ENCODE data around the gene GSC2. TPM values are rescaled to one million over a fixed set of nuclear protein-coding genes. Genes with fewer than 3 reads are reported as not detected.

GSC2 gene
- total RNA-seq, 2 donors from 2014 or later, result not detected

GRCh38 chr22:19126309-19127273 lies 23.5 kb downstream of the GSC2 start:
- no peak for TF ChIP-seq CTCF (IDR thresholded peaks at IDR 0.05)
- H3K9me3 ChIP-seq, result no peaks in the 10 kb centered on the region
- DNase-seq (ENCODE audit: low spot score) (no peak), ATAC-seq (ENCODE audit: insufficient number of reproducible peaks, low FRiP score, low read depth) (no peak)
- no peak overlapping the region for H3K4me3 ChIP-seq
- no peaks in the 10 kb centered on the region for H3K36me3 ChIP-seq
- no peak overlapping the region for H3K27ac ChIP-seq
- peaks cover 0 to 8% of the 10 kb centered on the region in 2 donors for H3K4me1 ChIP-seq (ENCODE audit: control insufficient read depth in 1 of 2, low read depth in 2 of 2)
- H3K27me3 ChIP-seq (replicated peaks; ENCODE audit: insufficient read depth), result no peaks in the 10 kb centered on the region

- H3K27ac ChIP-seq, result no peak overlapping the region
- ATAC-seq (ENCODE audit: insufficient number of reproducible peaks, low FRiP score, low read depth), result no peak
- no peaks in the 10 kb centered on the region for H3K36me3 ChIP-seq
- no peaks in the 10 kb centered on the region for H3K27me3 ChIP-seq (replicated peaks; ENCODE audit: insufficient read depth)
- no peak for TF ChIP-seq CTCF (IDR thresholded peaks at IDR 0.05)
- H3K4me1 ChIP-seq (ENCODE audit: control insufficient read depth in 1 of 2, low read depth in 2 of 2), result peaks cover 6 to 16% of the 10 kb centered on the region in 2 donors
- no peak overlapping the region for H3K4me3 ChIP-seq
- no peaks in the 10 kb centered on the region for H3K9me3 ChIP-seq
- no peak for DNase-seq (ENCODE audit: low spot score)
Observed at GRCh38 chr22:19125474-19126308, 24.4 kb downstream of the GSC2 start.

DNA sequence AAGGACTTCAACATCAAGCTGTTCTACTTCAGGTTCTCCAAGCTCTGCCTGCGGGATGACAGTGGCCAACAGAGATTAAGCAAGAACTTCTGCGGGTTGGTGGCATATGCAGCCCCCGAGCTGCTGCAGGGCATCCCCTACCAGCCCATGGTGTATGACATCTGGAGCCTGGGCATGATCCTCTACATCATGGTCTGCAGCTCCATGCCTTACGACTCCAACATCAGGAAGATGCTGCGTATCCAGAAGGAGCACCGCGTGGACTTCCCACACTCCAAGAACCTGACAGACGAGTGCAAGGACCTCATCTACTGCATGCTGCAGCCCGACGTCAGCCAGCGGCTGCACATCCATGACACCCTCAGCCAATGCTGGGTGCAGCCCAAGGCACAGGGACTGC lies 25.1 kb downstream of the GSC2 start:
- Histone ChIP-seq H3K27ac (no peak overlapping the region), H3K4me3 (no peak overlapping the region), H3K4me1 (ENCODE audit: control insufficient read depth in 1 of 2, low read depth in 2 of 2) (peaks cover 13 to 23% of the 10 kb centered on the region in 2 donors), H3K27me3 (replicated peaks; ENCODE audit: insufficient read depth) (no peaks in the 10 kb centered on the region), H3K9me3 (no peaks in the 10 kb centered on the region), H3K36me3 (no peaks in the 10 kb centered on the region)
- ATAC-seq (ENCODE audit: insufficient number of reproducible peaks, low FRiP score, low read depth) (no peak), DNase-seq (ENCODE audit: low spot score) (no peak)
- no peak for TF ChIP-seq CTCF (IDR thresholded peaks at IDR 0.05)

DNA sequence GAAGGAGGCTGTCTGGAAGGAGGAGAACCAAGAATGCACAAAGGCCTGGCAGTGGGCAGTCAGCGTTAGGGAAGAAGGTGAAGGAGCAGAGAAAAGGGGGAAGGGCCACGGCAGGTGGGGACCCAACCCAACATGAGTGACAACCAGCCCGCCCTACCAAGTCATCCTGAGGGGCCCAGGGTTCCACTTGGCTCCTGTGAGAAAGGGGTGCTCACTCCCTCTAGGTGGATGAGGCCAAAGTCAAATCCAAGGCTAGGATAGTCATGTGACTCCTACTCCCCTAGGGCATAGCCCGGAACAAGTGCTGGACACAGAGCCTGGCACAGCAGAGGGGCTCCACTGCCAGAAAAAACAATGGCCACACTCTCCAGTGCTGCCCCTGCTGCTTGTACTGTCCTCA lies 25.7 kb downstream of the GSC2 start:
- ATAC-seq (ENCODE audit: insufficient number of reproducible peaks, low FRiP score, low read depth) (no peak), DNase-seq (ENCODE audit: low spot score) (no peak)
- no peak overlapping the region for H3K27ac ChIP-seq
- no peaks in the 10 kb centered on the region for H3K36me3 ChIP-seq
- no peaks in the 10 kb centered on the region for H3K9me3 ChIP-seq
- TF ChIP-seq CTCF (IDR thresholded peaks at IDR 0.05), result no peak
- no peaks in the 10 kb centered on the region for H3K27me3 ChIP-seq (replicated peaks; ENCODE audit: insufficient read depth)
- peaks cover 15 to 29% of the 10 kb centered on the region in 2 donors for H3K4me1 ChIP-seq (ENCODE audit: control insufficient read depth in 1 of 2, low read depth in 2 of 2)
- no peak overlapping the region for H3K4me3 ChIP-seq

GRCh38 chr22:19123936-19124335 lies 26.2 kb downstream of the GSC2 start:
- H3K27ac ChIP-seq, result no peak overlapping the region
- DNase-seq (ENCODE audit: low spot score), result no peak
- no peaks in the 10 kb centered on the region for H3K36me3 ChIP-seq
- no peak for ATAC-seq (ENCODE audit: insufficient number of reproducible peaks, low FRiP score, low read depth)
- peaks cover 16 to 33% of the 10 kb centered on the region in 2 donors for H3K4me1 ChIP-seq (ENCODE audit: control insufficient read depth in 1 of 2, low read depth in 2 of 2)
- TF ChIP-seq CTCF (IDR thresholded peaks at IDR 0.05), result no peak
- no peaks in the 10 kb centered on the region for H3K9me3 ChIP-seq
- no peak overlapping the region for H3K4me3 ChIP-seq
- H3K27me3 ChIP-seq (replicated peaks; ENCODE audit: insufficient read depth), result no peaks in the 10 kb centered on the region

All from thoracic aorta (tissue), 2 donors.